SK-N-SH treated with all-trans-retinoic acid at 6 μM for 48 hours (cell line): ENCODE measurements around the gene NAA60.

Experiments
- ESRRG ChIP-seq: fragments of 250-450 bp; sonication (Bioruptor Pico); IDR thresholded peaks from 2 replicates; pipeline ENCODE4 v1.6.1; 2021; ENCODE audit warnings: mild to moderate bottlenecking
- SNAI2 ChIP-seq: fragments of 250-450 bp; sonication (Bioruptor Pico); IDR thresholded peaks from 2 replicates; pipeline ENCODE4 v1.5.0; 2020; ENCODE audit warnings: mild to moderate bottlenecking, moderate library complexity
- TF ChIP-seq, protein P1 (sequence below): fragments of 250-450 bp; sonication (Bioruptor Pico); IDR thresholded peaks from 2 replicates; pipeline ENCODE4 v1.5.1; 2020; ENCODE audit warnings: low read depth, mild to moderate bottlenecking, moderate library complexity

GRCh38 chr16:3471518-3472176 lies 28.2 kb downstream of the NAA60 start:
- TF ChIP-seq SNAI2 (CRISPR knock-in tag): no peak
- TF ChIP-seq, protein P1, sequence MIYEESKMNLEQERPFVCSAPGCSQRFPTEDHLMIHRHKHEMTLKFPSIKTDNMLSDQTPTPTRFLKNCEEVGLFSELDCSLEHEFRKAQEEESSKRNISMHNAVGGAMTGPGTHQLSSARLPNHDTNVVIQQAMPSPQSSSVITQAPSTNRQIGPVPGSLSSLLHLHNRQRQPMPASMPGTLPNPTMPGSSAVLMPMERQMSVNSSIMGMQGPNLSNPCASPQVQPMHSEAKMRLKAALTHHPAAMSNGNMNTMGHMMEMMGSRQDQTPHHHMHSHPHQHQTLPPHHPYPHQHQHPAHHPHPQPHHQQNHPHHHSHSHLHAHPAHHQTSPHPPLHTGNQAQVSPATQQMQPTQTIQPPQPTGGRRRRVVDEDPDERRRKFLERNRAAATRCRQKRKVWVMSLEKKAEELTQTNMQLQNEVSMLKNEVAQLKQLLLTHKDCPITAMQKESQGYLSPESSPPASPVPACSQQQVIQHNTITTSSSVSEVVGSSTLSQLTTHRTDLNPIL (CRISPR knock-in tag): no peak
- no peak for TF ChIP-seq ESRRG (CRISPR knock-in tag)
